NCI-H524 (cell line): ENCODE measurements around the gene CPXM2.
"Not testable (repeated sequence)": the region's sequence is repeated elsewhere in the genome, so short reads cannot be mapped to it uniquely, and the experiment has no call there.

Experiments used
- DNase-seq, 2 experiments: peaks; one replicate each; lab custom pipeline; 2025; lab: John Stamatoyannopoulos, UW

The CPXM2 gene

DNA sequence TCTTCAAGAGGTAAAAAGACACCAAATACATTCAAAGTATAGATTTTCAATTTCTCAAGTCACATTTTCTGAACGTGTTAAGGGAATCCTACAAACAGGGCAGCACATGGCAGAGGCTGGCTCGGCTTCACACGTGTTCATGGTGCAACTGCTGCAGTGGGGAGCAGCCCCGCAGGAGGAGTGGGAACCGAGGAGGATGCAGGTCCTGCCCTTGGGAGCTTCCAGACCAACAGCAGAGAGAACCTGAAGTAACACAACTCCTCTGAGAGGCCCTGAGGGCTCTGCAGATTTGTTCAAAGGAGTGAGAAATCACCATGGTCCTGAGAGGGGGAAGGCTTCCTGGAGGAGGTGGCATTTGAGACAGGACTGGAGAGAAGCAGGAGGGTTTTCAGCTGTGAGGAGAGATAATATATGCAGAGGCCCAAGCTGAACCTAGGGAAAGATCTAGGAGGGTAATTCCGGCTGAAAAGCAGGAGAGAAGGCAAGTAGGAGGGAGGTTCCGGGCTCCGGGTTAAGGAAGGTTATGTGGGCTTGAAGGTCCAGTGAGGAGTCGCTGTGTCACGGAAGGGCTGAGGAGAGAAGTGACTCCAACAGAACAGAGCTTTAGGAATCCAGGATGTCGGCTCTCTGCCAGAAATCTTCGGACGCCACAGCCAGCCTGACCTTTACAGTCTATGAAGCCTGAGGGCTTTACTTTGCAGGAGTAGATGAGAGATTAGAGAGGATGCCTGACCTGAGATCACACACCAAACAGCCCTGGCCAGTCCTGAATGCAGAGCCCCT lies 148.0 kb downstream of the CPXM2 start:
- no peak for DNase-seq

DNA sequence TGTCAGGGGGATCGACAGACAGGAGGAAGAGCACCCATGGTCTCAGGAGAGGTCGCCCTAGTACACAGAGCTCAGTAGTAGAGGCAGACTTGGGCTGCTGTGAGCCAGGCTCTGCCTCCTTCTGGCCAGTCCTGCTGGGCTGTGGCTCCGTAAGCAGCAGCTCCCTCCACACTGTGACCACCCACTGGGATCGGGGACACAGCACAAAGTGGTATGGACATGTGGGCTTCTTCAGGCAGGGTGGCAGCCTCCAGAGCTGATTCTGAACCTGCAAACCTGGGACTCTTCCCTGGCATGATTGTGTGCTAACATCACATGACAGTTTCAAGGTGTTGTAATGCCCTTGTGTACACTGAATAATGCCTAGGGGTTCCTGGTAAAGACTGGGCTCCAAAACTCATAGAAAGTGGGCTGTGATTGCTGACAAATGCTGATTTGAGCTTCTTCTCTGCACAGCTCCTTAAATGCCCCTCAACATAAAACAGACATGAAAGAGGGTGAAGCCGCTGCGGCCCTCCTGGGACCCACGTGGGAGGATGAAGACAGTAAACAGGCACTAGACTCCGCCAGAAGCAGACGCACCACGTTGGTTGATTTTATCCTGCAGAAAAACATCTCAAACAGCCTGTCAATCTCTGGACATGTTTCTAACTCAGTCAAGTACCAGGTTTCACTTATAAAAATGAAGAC lies 148.7 kb downstream of the CPXM2 start:
- no peak for DNase-seq

DNA sequence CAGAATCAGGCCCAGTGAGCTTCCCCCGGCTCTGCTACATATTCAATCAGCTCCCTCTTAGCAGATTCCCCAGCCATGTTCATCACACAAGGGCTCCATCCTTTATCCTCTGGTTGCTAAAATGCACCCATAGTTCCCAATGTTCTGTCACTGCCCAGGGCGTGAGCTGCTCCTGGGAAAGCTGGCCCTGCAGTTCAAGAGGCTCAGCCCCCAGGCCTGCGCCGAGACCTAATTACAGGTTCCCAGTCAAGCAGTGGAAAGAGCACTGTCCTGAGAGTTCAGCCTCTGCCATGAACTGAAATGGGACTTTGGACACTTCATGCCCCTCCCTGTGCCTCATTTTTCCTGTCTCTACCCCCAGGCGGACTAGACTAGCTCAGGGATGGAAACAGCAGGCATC lies 149.9 kb downstream of the CPXM2 start:
- no peak for DNase-seq

DNA sequence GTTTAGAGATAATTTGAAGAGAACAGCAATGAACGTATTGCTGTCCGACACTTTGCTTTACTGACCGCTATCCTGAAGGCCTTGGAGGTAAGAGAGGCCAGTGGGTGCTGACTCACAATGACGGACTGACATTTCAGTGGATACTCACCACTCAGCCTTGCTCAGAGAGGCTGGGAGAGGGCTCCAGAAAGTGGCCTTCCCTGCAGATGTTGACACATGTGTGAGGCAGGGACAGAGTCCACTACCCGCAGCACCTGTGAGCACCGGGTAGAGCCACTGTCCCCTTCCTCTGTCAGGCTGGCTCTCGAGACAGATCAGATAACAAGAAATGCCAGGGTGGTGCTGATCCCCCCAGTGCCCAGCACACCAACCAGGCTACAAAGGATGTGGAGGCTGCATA lies 150.5 kb downstream of the CPXM2 start:
- DNase-seq = no peak

- DNase-seq = not testable (repeated sequence)
Observed at GRCh38 chr10:123736917-123737316, 154.7 kb downstream of the CPXM2 start.

GRCh38 chr10:123729523-123729922 lies 162.1 kb downstream of the CPXM2 start:
- no peak for DNase-seq

GRCh38 chr10:123726836-123727235 lies 164.8 kb downstream of the CPXM2 start:
- DNase-seq = no peak

DNA sequence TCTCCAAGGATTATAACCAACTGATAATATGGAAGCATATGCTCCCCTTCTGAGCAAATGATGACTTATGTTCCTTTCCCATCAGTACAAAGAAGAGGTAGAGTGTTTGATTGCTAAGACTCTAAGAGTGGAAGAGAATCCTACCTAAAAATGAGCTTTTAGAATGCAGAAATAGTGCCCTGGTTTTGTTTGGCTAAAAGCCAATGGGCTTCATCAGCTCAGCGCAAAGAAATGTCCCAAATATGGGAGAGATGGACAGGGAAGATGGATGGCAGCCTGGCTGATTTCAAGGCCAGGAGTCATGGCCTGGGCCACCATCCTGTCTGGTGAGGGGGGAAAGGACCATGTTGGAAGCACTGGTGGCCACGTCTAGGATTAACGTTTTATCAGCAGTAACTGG lies 165.2 kb downstream of the CPXM2 start:
- DNase-seq = no peak

DNA sequence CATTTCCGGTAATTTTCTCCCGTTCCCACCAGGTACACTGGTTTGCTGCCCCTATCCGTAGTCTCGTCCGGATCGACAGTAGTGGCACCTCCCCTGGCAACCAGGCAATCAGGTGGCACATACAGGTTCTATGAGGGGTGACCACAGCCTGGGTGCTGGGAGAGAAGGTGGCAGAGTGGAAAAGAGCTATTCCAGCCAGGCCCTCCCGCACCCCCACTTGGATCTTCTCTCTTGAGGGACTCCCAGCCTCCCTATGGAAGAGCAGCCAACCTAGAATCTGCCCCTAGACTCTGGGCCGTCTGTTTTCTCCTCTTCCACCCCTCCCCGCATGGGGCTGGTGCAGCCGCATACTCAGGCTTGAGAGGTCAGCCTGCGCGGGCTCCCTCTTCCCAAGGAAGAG lies 166.9 kb downstream of the CPXM2 start:
- no peak for DNase-seq

GRCh38 chr10:123722351-123722750 lies 169.3 kb downstream of the CPXM2 start:
- DNase-seq = no peak

- no peak for DNase-seq
Observed at GRCh38 chr10:123721441-123722049, 170.1 kb downstream of the CPXM2 start.

- no peak for DNase-seq
Observed at GRCh38 chr10:123720536-123720935, 171.1 kb downstream of the CPXM2 start.

DNA sequence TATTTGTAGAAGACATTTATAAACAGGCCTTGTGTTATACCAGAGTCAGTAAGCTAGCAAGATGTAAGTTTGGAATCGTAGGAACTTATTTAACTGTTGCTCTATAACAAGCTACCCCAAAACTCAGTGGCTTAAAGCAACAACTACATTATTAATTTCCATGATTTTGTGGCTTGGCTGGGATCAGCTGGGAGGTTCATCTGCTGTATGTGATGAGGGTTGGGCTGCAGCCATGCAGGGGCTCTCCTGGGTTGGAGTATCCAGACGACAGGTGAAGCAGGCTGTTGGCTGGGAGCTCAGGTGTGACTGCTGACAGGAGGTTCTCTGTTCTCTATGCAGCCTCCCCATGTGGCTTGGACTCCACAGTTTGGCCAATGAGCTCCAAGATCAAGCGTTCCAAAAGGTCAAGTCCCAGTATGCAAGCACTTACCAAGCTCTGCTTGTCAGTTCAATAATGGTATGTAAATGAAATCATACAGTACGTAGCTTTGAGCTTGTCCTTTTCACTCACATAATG lies 173.0 kb downstream of the CPXM2 start:
- DNase-seq = no peak

GRCh38 chr10:123717336-123717735 lies 174.3 kb downstream of the CPXM2 start:
- no peak for DNase-seq

DNA sequence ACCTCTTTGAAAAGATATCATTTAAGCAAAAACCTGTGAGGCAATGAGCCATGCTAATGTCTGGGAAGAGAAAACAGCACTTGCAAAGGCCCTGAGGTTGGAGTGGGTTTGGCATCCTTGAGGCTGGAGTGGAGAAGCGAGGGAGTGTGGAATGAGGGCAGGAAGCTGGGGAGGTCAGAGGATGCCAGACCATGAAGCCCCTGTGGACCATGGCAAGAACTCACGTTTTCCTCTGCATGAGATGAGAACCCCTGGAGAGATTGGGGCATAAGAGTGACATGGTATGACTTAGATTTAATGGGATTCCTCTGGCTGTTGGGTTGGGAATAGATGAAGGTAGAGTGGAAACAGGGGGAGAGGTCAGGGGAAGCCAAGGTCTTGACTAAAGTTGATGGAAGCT lies 176.1 kb downstream of the CPXM2 start:
- no peak for DNase-seq

DNA sequence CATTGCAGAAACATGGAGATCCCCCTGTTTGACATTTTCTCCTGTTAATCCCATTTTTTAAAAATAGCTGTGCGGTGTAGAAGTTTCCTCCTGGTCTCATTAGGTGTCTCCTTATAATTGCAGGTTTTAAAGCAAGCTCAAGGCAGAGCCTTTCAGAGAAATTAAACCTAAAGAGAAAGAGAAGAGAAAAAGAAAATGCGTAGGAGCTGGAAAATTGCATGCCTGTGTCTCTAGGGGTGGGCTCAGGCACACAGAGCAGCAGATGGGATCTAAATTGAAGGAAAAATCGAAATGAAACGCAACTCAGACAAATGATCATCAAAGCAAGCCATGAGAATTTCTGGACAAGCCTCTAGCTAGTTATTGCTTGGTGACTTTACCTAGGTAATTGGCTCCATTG lies 185.4 kb downstream of the CPXM2 start:
- no peak for DNase-seq

GRCh38 chr10:123704812-123705211 lies 186.8 kb downstream of the CPXM2 start:
- no peak for DNase-seq

DNA sequence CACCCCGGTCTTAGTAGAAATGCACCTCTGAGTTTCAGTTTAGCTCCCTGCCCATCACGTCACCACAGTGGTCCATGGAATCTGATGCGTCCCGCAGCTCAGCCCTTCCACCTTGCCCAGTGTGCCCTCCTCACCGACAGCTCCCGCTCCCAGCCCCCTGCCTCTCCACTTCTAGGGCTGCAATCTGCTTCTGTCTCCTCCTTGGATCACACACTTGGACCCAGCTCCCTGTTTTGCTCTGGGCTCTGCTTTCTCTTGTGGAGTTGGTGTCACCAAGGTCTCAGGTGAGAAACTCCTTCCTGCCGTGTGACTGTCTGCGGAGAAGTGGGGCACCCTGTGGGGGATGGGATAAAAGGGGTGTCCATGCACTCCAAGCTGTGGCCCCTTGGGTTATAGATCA lies 187.5 kb downstream of the CPXM2 start:
- no peak for DNase-seq

DNA sequence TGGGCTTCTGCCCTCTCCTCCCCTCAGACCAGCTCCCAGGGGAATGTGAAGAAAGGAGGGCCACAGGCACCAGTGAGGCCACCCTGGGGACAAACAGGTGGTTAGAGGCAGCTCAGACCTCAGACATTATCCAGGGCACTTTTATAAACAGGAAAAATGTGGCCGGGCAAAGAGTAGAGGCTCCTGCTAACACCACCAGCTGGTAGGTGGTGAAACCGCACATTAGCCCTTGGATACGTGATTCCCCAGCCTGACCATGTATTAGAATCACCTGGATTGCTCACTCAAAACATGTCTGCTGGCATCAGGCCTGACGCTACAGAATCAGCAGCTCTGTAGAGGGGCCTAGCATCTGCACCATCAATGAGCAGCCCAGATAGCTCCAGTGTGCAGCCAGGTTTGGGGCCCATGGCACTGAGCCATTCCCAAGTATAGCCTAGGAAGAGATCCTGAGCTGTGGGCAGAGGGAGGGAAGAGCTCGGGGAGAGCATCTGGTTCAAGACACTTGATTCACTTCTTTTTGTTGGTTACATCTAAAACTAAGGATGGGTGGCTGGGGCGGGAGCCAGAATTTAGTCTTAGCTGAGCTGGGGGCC lies 188.3 kb downstream of the CPXM2 start:
- DNase-seq = peak in 1 of 2 experiments; percentile 0
